Measurements from ENCODE around the gene ANKRD55. TPM values are rescaled to one million over a fixed set of nuclear protein-coding genes. Genes with fewer than 3 reads are reported as not detected.

ANKRD55 gene
- total and polyA plus RNA-seq, 2 of the 8 experiments (the other 6 are each of a cell fraction or from before 2014, with no cell fraction given), result not detected

DNA sequence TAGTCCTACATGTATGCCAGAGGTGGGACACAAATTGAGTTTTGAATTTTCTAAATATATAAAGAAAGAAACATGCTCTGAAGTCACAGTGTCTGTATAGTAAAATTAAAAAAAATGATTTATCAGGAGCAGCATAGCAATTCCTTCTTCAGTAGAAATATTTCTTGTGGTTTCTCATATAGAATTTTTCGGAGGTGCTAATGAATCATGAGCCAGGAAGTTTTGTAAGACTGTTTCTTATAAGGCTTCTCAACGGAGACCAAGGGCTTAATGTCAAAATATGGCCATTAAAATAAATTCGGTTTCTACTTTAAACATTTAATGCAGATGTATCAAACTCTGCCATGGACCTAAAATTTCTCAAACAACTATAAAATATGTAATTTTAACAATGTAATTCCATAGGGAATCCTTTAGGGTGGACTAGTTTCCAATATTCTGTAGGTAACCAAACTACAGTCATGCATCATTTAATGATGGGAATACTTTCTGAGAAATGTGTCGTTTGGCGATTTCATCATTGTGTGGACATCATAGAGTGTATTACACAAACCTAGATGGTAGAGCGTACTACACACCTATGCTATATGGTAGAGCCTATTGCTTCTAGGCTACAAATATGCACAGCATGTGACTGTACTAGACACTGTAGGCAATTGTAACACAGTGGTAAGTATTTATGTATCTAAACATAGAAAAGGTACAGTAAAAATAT, 66.3 kb downstream of the ANKRD55 start (continued):
- TF ChIP-seq RXRA (IDR thresholded peaks at IDR 0.05; ENCODE audit: insufficient read depth, low read depth, low read length), result no peak
- TF ChIP-seq JUND (IDR thresholded peaks at IDR 0.05; ENCODE audit: low read length), result no peak
- TF ChIP-seq, protein P1, sequence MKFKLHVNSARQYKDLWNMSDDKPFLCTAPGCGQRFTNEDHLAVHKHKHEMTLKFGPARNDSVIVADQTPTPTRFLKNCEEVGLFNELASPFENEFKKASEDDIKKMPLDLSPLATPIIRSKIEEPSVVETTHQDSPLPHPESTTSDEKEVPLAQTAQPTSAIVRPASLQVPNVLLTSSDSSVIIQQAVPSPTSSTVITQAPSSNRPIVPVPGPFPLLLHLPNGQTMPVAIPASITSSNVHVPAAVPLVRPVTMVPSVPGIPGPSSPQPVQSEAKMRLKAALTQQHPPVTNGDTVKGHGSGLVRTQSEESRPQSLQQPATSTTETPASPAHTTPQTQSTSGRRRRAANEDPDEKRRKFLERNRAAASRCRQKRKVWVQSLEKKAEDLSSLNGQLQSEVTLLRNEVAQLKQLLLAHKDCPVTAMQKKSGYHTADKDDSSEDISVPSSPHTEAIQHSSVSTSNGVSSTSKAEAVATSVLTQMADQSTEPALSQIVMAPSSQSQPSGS (IDR thresholded peaks at IDR 0.05; ENCODE audit: low read length), result no peak
